ENCODE measurements around the gene SLF1.

SLF1 gene

GRCh38 chr5:94646758-94647157 lies 28.3 kb downstream of the SLF1 start:
- H3K4me1 ChIP-seq (ENCODE audit: insufficient read depth, low read length, poor library complexity, severe bottlenecking), result no peaks in the 10 kb centered on the region
- H3K9ac ChIP-seq (ENCODE audit: low read depth, low read length, poor library complexity, severe bottlenecking), result no peak overlapping the region
- TF ChIP-seq CTCF (conservative IDR thresholded peaks at IDR 0.05; ENCODE audit: low read length) (no peak), EZH2phosphoT487 (IDR thresholded peaks at IDR 0.05; ENCODE audit: borderline replicate concordance) (no peak)
- no peaks in the 10 kb centered on the region for H4K20me1 ChIP-seq (ENCODE audit: insufficient read depth, low read length, poor library complexity, severe bottlenecking)
- H3K4me2 ChIP-seq (ENCODE audit: low read depth, low read length, poor library complexity, severe bottlenecking), result no peak overlapping the region
- no peaks in the 10 kb centered on the region for H3F3A ChIP-seq (ENCODE audit: low read depth)
- H3K9me2 ChIP-seq (replicated peaks; ENCODE audit: low read depth, low read length), result no peaks in the 10 kb centered on the region
- H2AFZ ChIP-seq (ENCODE audit: low read length), result no peak overlapping the region
- no peaks in the 10 kb centered on the region for H3K36me3 ChIP-seq (ENCODE audit: insufficient read depth, low read length)
- no peaks in the 10 kb centered on the region for H3K27me3 ChIP-seq (ENCODE audit: insufficient read depth, low read length, poor library complexity, severe bottlenecking)
- no peak overlapping the region for H3K4me3 ChIP-seq (ENCODE audit: low read length, poor library complexity, severe bottlenecking)
- H3K79me2 ChIP-seq (ENCODE audit: insufficient read depth, low read length), result no peaks in the 10 kb centered on the region
- H3K9me3 ChIP-seq (ENCODE audit: insufficient read depth, low read depth, low read length), result no peaks in the 10 kb centered on the region

- Histone ChIP-seq H3K9me2 (replicated peaks; ENCODE audit: low read depth, low read length) (no peaks in the 10 kb centered on the region), H3K4me1 (ENCODE audit: insufficient read depth, low read length, poor library complexity, severe bottlenecking) (no peaks in the 10 kb centered on the region), H3K36me3 (ENCODE audit: insufficient read depth, low read length) (0 out of 2 replicates have a peak, but pooled peaks cover under 1% of the 10 kb centered on the region), H2AFZ (ENCODE audit: low read length) (no peak overlapping the region), H3K9me3 (ENCODE audit: insufficient read depth, low read depth, low read length) (no peaks in the 10 kb centered on the region), H3K79me2 (ENCODE audit: insufficient read depth, low read length) (no peaks in the 10 kb centered on the region), H3K27me3 (ENCODE audit: insufficient read depth, low read length, poor library complexity, severe bottlenecking) (no peaks in the 10 kb centered on the region), H4K20me1 (ENCODE audit: insufficient read depth, low read length, poor library complexity, severe bottlenecking) (no peaks in the 10 kb centered on the region), H3K9ac (ENCODE audit: low read depth, low read length, poor library complexity, severe bottlenecking) (no peak overlapping the region), H3K4me3 (ENCODE audit: low read length, poor library complexity, severe bottlenecking) (no peak overlapping the region), H3K4me2 (ENCODE audit: low read depth, low read length, poor library complexity, severe bottlenecking) (no peak overlapping the region), H3F3A (ENCODE audit: low read depth) (no peaks in the 10 kb centered on the region)
- TF ChIP-seq CTCF (conservative IDR thresholded peaks at IDR 0.05; ENCODE audit: low read length) (no peak), EZH2phosphoT487 (IDR thresholded peaks at IDR 0.05; ENCODE audit: borderline replicate concordance) (no peak)
These were observed 31.4 kb downstream of the SLF1 start for GRCh38 chr5:94649874-94650273.

- no peak for TF ChIP-seq EZH2phosphoT487 (IDR thresholded peaks at IDR 0.05; ENCODE audit: borderline replicate concordance)
- TF ChIP-seq CTCF (conservative IDR thresholded peaks at IDR 0.05; ENCODE audit: low read length), result no peak
- Histone ChIP-seq H3K4me1 (ENCODE audit: insufficient read depth, low read length, poor library complexity, severe bottlenecking) (no peaks in the 10 kb centered on the region), H4K20me1 (ENCODE audit: insufficient read depth, low read length, poor library complexity, severe bottlenecking) (no peaks in the 10 kb centered on the region), H3K79me2 (ENCODE audit: insufficient read depth, low read length) (no peaks in the 10 kb centered on the region), H3K4me3 (ENCODE audit: low read length, poor library complexity, severe bottlenecking) (no peak overlapping the region), H3F3A (ENCODE audit: low read depth) (no peaks in the 10 kb centered on the region), H2AFZ (ENCODE audit: low read length) (no peak overlapping the region), H3K9ac (ENCODE audit: low read depth, low read length, poor library complexity, severe bottlenecking) (no peak overlapping the region), H3K36me3 (ENCODE audit: insufficient read depth, low read length) (peaks cover 35% of the 10 kb centered on the region; the same call in 1 of the 2 replicates), H3K9me2 (replicated peaks; ENCODE audit: low read depth, low read length) (no peaks in the 10 kb centered on the region), H3K4me2 (ENCODE audit: low read depth, low read length, poor library complexity, severe bottlenecking) (no peak overlapping the region), H3K27me3 (ENCODE audit: insufficient read depth, low read length, poor library complexity, severe bottlenecking) (no peaks in the 10 kb centered on the region), H3K9me3 (ENCODE audit: insufficient read depth, low read depth, low read length) (peaks cover 6% of the 10 kb centered on the region; the same call in 1 of the 2 replicates)
These were observed 39.8 kb downstream of the SLF1 start for GRCh38 chr5:94658272-94658671.
